HEK293T (cell line): ENCODE results near the gene MYLK.

Experiments
- FOXA1 ChIP-seq: fragments of 450-650 bp; IDR thresholded peaks from 2 replicates; pipeline ENCODE4 v1.6.1; 2016; ENCODE audit warnings: mild to moderate bottlenecking
- FOXK2 ChIP-seq: fragments of 450-650 bp; IDR thresholded peaks from 2 replicates; pipeline ENCODE4 v1.6.1; 2016; ENCODE audit warnings: mild to moderate bottlenecking
- TF ChIP-seq, protein P1 (sequence below): fragments of 450-650 bp; IDR thresholded peaks from 2 replicates; pipeline ENCODE4 v1.6.1; 2016

DNA sequence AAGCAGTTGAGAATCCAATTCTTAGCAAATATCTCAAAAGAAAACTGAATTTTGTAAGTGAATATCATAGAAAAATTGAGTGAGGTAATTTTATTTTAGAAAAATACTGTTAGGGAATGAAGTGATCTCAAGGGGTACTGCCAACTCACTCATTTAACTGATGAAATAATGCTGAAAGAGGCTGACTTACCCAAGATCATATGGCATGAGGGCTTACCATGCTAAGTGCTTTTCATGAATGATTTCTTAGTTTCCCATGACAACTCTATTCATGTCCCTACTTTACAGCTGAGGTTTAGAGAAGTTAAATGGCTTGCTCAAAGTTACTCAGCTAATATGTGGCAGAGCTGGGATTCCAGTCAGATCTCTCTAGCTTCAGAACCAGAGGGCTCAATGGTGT is 46.3 kb upstream of the MYLK start:
- no peak for TF ChIP-seq FOXK2
- TF ChIP-seq FOXA1 = no peak
- TF ChIP-seq, protein P1, sequence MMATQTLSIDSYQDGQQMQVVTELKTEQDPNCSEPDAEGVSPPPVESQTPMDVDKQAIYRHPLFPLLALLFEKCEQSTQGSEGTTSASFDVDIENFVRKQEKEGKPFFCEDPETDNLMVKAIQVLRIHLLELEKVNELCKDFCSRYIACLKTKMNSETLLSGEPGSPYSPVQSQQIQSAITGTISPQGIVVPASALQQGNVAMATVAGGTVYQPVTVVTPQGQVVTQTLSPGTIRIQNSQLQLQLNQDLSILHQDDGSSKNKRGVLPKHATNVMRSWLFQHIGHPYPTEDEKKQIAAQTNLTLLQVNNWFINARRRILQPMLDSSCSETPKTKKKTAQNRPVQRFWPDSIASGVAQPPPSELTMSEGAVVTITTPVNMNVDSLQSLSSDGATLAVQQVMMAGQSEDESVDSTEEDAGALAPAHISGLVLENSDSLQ = no peak
